ENCODE results near the gene CNTFR. TPM values are rescaled to one million over a fixed set of nuclear protein-coding genes. Genes with fewer than 3 reads are reported as not detected.

CNTFR gene
- polyA plus RNA-seq, 3 donors: 29.9 to 49.5 (median 38.3) TPM

- no peak for DNase-seq (ENCODE audit: extremely low read depth in 1 of 11, low read depth in 9 of 11, low spot score in 4 of 11)
Measured at GRCh38 chr9:34627716-34628655, 38.5 kb upstream of the CNTFR start.

- no peak for DNase-seq (ENCODE audit: extremely low read depth in 1 of 11, low read depth in 9 of 11, low spot score in 4 of 11)
Measured at GRCh38 chr9:34625186-34625486, 35.6 kb upstream of the CNTFR start.

GRCh38 chr9:34624475-34625185 lies 35.1 kb upstream of the CNTFR start:
- no peak for DNase-seq (ENCODE audit: extremely low read depth in 1 of 11, low read depth in 9 of 11, low spot score in 4 of 11)

- DNase-seq (ENCODE audit: extremely low read depth in 1 of 11, low read depth in 9 of 11, low spot score in 4 of 11): no peak
Measured at GRCh38 chr9:34623374-34624235, 34.1 kb upstream of the CNTFR start.

- peak in 10 of 11 donors; percentile 85 to 94 (median 90) for DNase-seq (ENCODE audit: extremely low read depth in 1 of 11, low read depth in 9 of 11, low spot score in 4 of 11)
Measured at GRCh38 chr9:34620061-34620994, 30.8 kb upstream of the CNTFR start, which contains the start of gene DCTN3. TSS of gene DCTN3 (minus strand) at chr9:34620495. CDS start at chr9:34620464, 31 bp downstream.

- no peak for DNase-seq (ENCODE audit: extremely low read depth in 1 of 11, low read depth in 9 of 11, low spot score in 4 of 11)
Measured at GRCh38 chr9:34615132-34615531, 25.6 kb upstream of the CNTFR start.

- peak in 4 of 11 donors; percentile 72 to 88 (median 76) for DNase-seq (ENCODE audit: extremely low read depth in 1 of 11, low read depth in 9 of 11, low spot score in 4 of 11)
Measured at GRCh38 chr9:34612788-34613390, 23.4 kb upstream of the CNTFR start.

GRCh38 chr9:34611811-34612787 lies 22.6 kb upstream of the CNTFR start, which contains the start of gene RPP25L:
TSS of gene RPP25L (minus strand) at chr9:34612097. CDS start at chr9:34611296, 801 bp downstream.
- peak in 10 of 11 donors; percentile 59 to 92 (median 82) for DNase-seq (ENCODE audit: extremely low read depth in 1 of 11, low read depth in 9 of 11, low spot score in 4 of 11)

- no peak for DNase-seq (ENCODE audit: extremely low read depth in 1 of 11, low read depth in 9 of 11, low spot score in 4 of 11)
Measured at GRCh38 chr9:34611251-34611810, 21.8 kb upstream of the CNTFR start.

- DNase-seq (ENCODE audit: extremely low read depth in 1 of 11, low read depth in 9 of 11, low spot score in 4 of 11): no peak
Measured at GRCh38 chr9:34610434-34611206, 21.1 kb upstream of the CNTFR start.

- DNase-seq (ENCODE audit: extremely low read depth in 1 of 11, low read depth in 9 of 11, low spot score in 4 of 11): no peak
Measured at GRCh38 chr9:34607331-34607730, 17.8 kb upstream of the CNTFR start.

GRCh38 chr9:34606905-34607304 lies 17.4 kb upstream of the CNTFR start:
- no peak for DNase-seq (ENCODE audit: extremely low read depth in 1 of 11, low read depth in 9 of 11, low spot score in 4 of 11)

GRCh38 chr9:34606190-34606589 lies 16.7 kb upstream of the CNTFR start:
- no peak for DNase-seq (ENCODE audit: extremely low read depth in 1 of 11, low read depth in 9 of 11, low spot score in 4 of 11)

GRCh38 chr9:34603610-34604231 lies 14.2 kb upstream of the CNTFR start:
- DNase-seq (ENCODE audit: extremely low read depth in 1 of 11, low read depth in 9 of 11, low spot score in 4 of 11): peak in 8 of 11 donors; percentile 67 to 84 (median 78)

- DNase-seq (ENCODE audit: extremely low read depth in 1 of 11, low read depth in 9 of 11, low spot score in 4 of 11): no peak
Measured at GRCh38 chr9:34601937-34602573, 12.5 kb upstream of the CNTFR start.

Measured in renal cortex interstitium (tissue), 11 donors.